Stimulated activated CD8-positive, alpha-beta memory T cell treated with anti-CD3 and anti-CD28 coated beads, Interleukin-12 subunit alpha, Interleukin-12 subunit beta, amount 100 ng/mL, for 4 hours (primary cell): Measurements from ENCODE around the gene TMEM98.
"Not testable (repeated sequence)": the region's sequence is repeated elsewhere in the genome, so short reads cannot be mapped to it uniquely, and the experiment has no call there.

ENCODE experiments used
- DNase-seq: peaks from one replicate; pipeline ENCODE4 v3.0.0-alpha.2; 2020; ENCODE audit warnings: low read depth

Gene TMEM98

GRCh38 chr17:32927724-32928585, at the start of gene TMEM98:
TMEM98 (plus strand) TSS chr17:32928153; CDS start chr17:32931529, 3,376 bp downstream.
- no peak for DNase-seq

GRCh38 chr17:32878211-32878610, 49.7 kb upstream of the TMEM98 start:
- no peak for DNase-seq

GRCh38 chr17:32879134-32879533, 48.8 kb upstream of the TMEM98 start:
- DNase-seq, result no peak

GRCh38 chr17:32880671-32881453, 47.1 kb upstream of the TMEM98 start:
- DNase-seq, result no peak

- DNase-seq, result no peak
Observed at GRCh38 chr17:32882029-32882428, 45.9 kb upstream of the TMEM98 start.

- DNase-seq, result no peak
Observed at GRCh38 chr17:32882734-32883133, 45.2 kb upstream of the TMEM98 start.

- DNase-seq, result not testable (repeated sequence)
Observed at GRCh38 chr17:32886951-32887350, 41.0 kb upstream of the TMEM98 start.

- not testable (repeated sequence) for DNase-seq
Observed at GRCh38 chr17:32887410-32887809, 40.5 kb upstream of the TMEM98 start.

- no peak for DNase-seq
Observed at GRCh38 chr17:32894245-32894644, 33.7 kb upstream of the TMEM98 start.

- no peak for DNase-seq
Observed at GRCh38 chr17:32896647-32897258, 31.2 kb upstream of the TMEM98 start.

- no peak for DNase-seq
Observed at GRCh38 chr17:32899236-32900013, 28.5 kb upstream of the TMEM98 start.

GRCh38 chr17:32901743-32902142, 26.2 kb upstream of the TMEM98 start:
- no peak for DNase-seq

- no peak for DNase-seq
Observed at GRCh38 chr17:32903774-32904673, 23.9 kb upstream of the TMEM98 start.

GRCh38 chr17:32904891-32905290, 23.1 kb upstream of the TMEM98 start:
- DNase-seq, result no peak

- DNase-seq, result no peak
Observed at GRCh38 chr17:32907583-32907982, 20.4 kb upstream of the TMEM98 start.

GRCh38 chr17:32909787-32910369, 18.1 kb upstream of the TMEM98 start:
- DNase-seq, result peak; percentile 8

- no peak for DNase-seq
Observed at GRCh38 chr17:32910769-32911168, 17.2 kb upstream of the TMEM98 start.

GRCh38 chr17:32912218-32912897, 15.6 kb upstream of the TMEM98 start:
- no peak for DNase-seq

- no peak for DNase-seq
Observed at GRCh38 chr17:32913593-32913992, 14.4 kb upstream of the TMEM98 start.

- DNase-seq, result no peak
Observed at GRCh38 chr17:32914181-32914580, 13.8 kb upstream of the TMEM98 start.
